ENCODE data around the gene SOX13.
"Not testable (repeated sequence)": the region's sequence is repeated elsewhere in the genome, so short reads cannot be mapped to it uniquely, and the experiment has no call there.

The SOX13 gene

GRCh38 chr1:204098683-204099082 lies 25.8 kb downstream of the SOX13 start:
- no peak for DNase-seq (ENCODE audit: insufficient read length, low spot score)
- TF ChIP-seq POLR2A (IDR thresholded peaks at IDR 0.05; ENCODE audit: low read depth, low read length) = no peak
- no peak for FAIRE-seq

DNA sequence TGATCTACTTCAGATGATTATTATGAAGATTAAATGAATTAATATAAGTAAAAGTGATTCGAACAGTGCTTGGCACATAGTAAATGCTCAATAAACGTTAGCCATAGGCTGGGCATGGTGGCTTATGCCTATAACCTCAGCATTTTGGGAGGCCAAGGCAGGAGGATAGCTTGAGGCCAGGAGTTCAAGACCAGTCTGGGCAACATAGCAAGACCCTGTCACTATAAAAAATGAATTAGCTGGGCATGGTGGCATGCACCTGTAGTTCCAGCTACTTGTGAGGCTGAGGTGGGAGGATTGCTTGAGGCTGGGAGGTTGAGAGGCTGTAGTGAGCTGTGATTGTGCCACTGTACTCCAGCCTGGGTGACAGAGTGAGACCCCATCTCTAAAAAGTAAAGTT lies 26.8 kb downstream of the SOX13 start:
- not testable (repeated sequence) for FAIRE-seq; DNase-seq (ENCODE audit: insufficient read length, low spot score)

DNA sequence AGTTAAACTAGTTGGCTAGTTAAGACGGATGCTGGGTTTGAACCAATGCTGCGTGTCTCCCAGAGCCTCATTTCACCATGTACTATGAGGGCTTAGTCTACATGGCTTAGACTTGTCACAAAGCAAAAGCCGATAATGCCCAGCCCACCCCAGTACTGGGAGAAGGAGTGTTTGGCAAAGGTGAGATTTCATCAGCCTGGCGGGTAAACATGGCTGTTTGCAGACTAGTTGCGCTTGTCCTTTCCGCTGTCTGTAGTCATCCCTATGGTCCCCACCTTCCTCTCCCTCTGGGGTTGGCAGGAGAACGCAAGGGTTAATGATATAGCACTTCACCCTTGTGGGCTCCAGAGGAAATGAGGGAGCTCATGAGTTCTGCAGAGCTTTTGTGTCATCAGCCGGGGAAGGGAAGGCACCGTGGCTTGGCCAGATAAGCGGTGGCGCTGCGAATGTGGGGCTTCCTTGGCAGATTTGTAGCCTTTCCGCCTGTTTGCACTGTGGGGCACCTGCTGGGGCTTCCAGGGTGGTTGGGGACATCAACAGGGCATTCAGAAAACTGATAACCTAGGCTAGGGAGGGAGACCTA lies 29.2 kb downstream of the SOX13 start:
- DNase-seq (ENCODE audit: insufficient read length, low spot score) (no peak), FAIRE-seq (no peak)
- no peak for TF ChIP-seq POLR2A (IDR thresholded peaks at IDR 0.05; ENCODE audit: low read depth, low read length)

DNA sequence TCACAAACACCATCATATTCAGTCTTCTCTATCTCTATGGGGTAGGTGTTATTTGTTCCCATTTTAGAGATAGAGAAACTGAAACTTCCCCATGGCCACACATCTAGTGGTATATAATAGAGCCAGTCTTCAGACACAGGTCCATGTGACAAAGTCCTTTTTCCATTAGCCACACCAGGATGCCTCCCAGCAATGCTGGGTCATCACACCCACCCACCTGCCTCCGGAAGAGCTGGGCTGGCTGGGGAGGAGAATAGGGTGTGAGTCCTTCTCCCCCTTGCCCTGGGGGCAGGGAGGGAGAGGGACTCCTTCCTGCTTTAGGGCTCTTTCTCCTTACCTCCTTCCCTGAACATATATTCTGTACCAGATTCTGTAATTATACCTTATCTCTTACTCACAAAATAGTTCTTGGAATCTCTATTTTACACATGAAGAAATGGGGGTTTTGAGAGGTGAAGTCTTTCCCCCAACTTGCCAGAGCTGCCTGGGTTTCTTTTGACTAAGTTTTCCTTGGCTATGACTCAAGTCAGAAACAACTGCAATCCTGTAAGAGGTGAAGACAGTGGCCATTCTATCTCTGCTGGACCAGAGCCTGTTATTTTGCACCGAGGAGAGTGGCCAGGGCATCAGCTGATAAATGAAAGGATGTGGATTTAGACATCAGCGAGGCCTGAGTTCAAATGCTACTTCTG lies 30.0 kb downstream of the SOX13 start:
- FAIRE-seq = no peak
- peak; percentile 50 for DNase-seq (ENCODE audit: insufficient read length, low spot score)
- no peak for TF ChIP-seq POLR2A (IDR thresholded peaks at IDR 0.05; ENCODE audit: low read depth, low read length)

DNA sequence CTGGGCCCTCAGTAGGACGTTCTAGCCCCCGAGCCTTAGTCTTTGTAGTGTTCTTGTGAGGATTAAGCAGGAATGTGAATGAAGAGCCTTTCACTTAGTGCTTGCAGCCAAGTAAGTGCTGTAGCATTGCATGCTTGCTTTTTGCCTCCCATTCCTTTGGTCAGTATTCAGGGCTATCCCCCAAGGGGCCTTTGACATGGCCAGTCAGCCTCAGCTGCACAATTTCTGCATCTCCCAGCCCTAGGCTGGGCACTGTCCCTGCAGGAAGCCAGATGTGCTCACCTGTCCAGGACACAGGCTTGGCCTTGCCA lies 30.5 kb downstream of the SOX13 start:
- no peak for TF ChIP-seq POLR2A (IDR thresholded peaks at IDR 0.05; ENCODE audit: low read depth, low read length)
- DNase-seq (ENCODE audit: insufficient read length, low spot score) = no peak
- FAIRE-seq = no peak

GRCh38 chr1:204104331-204105130 lies 31.6 kb downstream of the SOX13 start:
- no peak for TF ChIP-seq POLR2A (IDR thresholded peaks at IDR 0.05; ENCODE audit: low read depth, low read length)
- DNase-seq (ENCODE audit: insufficient read length, low spot score) (peak; percentile 56), FAIRE-seq (no peak)

DNA sequence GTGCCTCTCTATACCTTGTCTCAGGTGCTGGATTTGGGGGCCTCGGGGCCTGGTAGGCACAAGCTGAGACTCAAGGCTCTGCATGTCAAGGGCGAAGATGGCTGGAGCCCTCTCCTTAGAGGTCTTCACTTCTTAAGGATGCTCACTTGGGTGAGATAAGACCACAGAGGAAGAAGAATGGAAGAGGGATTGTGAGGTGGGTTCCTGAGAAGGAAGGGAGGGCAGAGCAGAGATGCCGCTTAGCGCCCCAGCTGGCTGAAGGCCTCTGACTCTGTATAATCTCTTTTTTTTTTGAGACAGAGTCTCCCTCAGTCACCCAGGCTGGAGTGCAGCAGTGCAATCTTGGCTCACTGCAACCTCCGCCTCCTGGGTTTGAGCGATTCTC lies 32.2 kb downstream of the SOX13 start:
- no peak for TF ChIP-seq POLR2A (IDR thresholded peaks at IDR 0.05; ENCODE audit: low read depth, low read length)
- no peak for FAIRE-seq
- DNase-seq (ENCODE audit: insufficient read length, low spot score) = no peak

DNA sequence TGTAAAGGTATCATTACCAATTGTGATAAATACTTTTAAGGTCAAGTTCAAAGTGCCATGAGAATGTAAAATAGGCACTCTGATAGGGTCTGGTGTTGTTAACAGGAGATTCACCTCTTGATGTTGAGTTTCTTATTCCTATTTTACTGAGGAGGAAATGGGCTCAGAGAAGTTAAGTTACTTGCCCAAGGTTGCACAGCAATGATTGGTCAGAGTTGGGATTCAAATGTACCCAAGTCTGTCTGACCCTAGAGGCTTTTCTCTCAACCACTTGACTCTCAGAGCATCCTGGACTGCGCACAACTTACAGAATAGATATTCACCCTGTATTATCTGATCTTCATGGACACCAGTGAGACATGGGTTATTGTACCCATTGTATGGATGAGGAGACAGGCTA lies 33.9 kb downstream of the SOX13 start:
- DNase-seq (ENCODE audit: insufficient read length, low spot score) (no peak), FAIRE-seq (no peak)
- TF ChIP-seq POLR2A (IDR thresholded peaks at IDR 0.05; ENCODE audit: low read depth, low read length) = no peak

DNA sequence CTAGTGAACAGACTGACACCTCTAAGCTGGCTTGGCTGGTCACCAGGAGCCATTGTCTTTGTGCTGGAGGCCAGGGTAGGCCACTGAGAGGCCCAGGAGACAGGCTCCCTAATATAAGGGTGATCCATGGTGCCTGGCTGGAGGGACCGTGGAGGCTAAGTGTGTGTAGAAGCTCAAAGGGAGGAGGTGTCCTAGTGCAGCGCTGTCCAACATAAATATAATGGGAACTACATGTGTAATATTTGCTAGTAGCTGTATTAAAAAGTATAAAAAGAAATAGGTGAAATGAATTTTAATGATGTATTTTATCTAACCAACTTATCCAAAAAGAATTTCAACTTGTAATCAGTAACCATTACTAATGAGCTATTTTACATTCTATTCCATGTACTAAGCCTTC lies 35.0 kb downstream of the SOX13 start:
- DNase-seq (ENCODE audit: insufficient read length, low spot score) (no peak), FAIRE-seq (no peak)
- TF ChIP-seq POLR2A (IDR thresholded peaks at IDR 0.05; ENCODE audit: low read depth, low read length) = no peak

DNA sequence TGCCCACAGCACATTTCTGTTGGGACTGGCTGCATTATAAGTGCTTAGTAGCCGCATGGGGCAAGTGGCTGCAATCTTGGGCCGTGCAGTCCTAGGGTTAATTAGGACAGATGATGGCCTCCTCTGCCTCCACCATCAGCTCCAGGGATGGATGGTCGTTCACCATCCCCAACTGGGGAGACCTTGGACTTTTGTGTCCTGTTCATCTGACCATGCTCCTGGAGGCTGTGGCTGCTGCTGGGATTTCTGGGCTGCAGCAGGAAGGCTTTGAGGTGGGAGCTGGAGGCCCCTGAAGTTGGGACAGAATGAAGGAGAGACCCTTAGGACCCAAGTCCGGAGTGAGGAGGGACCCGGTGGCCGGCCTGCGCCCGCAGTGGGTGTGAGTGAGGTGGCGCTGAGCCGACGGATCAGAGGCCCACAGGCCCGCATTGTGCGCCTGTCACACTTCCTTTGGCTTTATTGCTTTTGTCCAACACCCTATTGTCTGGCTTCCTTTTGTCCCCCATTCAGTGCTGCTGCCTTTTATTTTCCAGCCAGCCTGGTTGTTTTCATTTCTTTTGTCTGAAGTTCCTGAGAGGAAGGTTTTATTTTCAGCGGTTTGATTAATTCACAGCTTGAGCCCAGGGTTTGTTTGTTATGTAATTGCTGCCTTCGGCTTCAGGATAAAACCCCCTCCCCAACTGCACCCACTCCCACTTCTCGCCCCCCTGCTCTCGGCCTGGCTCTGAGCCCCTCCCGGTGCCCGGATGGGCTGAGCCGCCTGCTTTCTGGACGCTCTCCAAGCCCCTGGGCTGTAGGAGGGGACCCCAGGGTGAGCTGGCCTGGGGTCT lies 35.6 kb downstream of the SOX13 start:
- FAIRE-seq = no peak
- TF ChIP-seq POLR2A (IDR thresholded peaks at IDR 0.05; ENCODE audit: low read depth, low read length) = no peak
- DNase-seq (ENCODE audit: insufficient read length, low spot score) = no peak

- TF ChIP-seq POLR2A (IDR thresholded peaks at IDR 0.05; ENCODE audit: low read depth, low read length) = no peak
- DNase-seq (ENCODE audit: insufficient read length, low spot score) (no peak), FAIRE-seq (no peak)
Observed at GRCh38 chr1:204110894-204111633, 38.1 kb downstream of the SOX13 start.

DNA sequence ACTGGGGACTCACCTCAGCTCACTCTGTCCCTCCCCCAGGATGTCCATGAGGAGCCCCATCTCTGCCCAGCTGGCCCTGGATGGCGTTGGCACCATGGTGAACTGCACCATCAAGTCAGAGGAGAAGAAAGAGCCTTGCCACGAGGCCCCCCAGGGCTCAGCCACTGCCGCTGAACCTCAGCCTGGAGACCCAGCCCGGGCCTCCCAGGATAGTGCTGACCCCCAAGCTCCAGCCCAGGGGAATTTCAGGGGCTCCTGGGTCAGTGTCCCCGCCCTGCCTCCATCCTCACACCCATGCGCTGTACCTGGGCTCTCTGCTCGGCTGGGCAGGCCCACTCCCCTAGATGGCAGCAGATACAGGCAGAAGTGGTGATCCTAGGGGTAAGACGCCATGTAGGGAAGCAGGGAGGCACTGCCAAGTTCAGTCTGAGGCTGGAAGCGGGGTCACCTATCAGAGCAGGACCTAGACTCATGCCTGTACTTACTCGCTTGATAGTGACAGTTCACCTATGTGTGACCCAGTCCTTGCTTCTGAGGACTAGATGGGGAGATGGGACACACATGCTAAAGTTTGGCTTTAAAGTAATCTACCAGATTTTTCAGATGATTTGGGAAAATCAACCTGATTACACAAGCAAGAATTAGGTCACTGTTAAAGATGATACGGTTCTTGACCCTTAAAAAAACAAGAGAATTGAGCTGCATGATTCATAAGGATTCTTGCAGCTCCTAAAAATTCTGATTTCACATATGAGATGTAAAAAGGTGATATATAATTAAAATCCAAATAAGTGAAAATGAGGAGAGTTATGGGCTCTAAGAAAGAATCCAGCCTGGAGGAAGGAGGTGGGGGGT lies 40.2 kb downstream of the SOX13 start:
- TF ChIP-seq POLR2A (IDR thresholded peaks at IDR 0.05; ENCODE audit: low read depth, low read length) = no peak
- no peak for DNase-seq (ENCODE audit: insufficient read length, low spot score)
- no peak for FAIRE-seq

- DNase-seq (ENCODE audit: insufficient read length, low spot score) = no peak
- no peak for FAIRE-seq
Observed at GRCh38 chr1:204113896-204114295, 41.0 kb downstream of the SOX13 start.

More at GRCh38 chr1:204113896-204114295, 41.0 kb downstream of the SOX13 start:
- TF ChIP-seq POLR2A (IDR thresholded peaks at IDR 0.05; ENCODE audit: low read depth, low read length) = no peak

Data from H54 (cell line).